H9 (cell line): Measurements from ENCODE around the gene ZRSR2. TPM values are rescaled to one million over a fixed set of nuclear protein-coding genes. Genes with fewer than 3 reads are reported as not detected.

Experiments used
- DNase-seq: peaks from one replicate; pipeline ENCODE4 v3.0.0-alpha.2; 2017
- H2AFZ ChIP-seq: one replicate; pipeline ENCODE4 v1.6.1; 2013; ENCODE audit warnings: mild to moderate bottlenecking, low read length, control low read depth, moderate library complexity
- H2AK5ac ChIP-seq: 2 replicates; pipeline ENCODE4 v1.6.1; 2013; ENCODE audit warnings: low read length, control low read depth, mixed read lengths; ENCODE audit not compliant: insufficient read length
- H2BK120ac ChIP-seq: one replicate; pipeline ENCODE4 v1.6.1; 2013; ENCODE audit warnings: low read depth, mild to moderate bottlenecking, low read length, control low read depth, inconsistent platforms; ENCODE audit not compliant: poor library complexity, severe bottlenecking
- H2BK12ac ChIP-seq: 2 replicates; pipeline ENCODE4 v1.6.1; 2013; ENCODE audit warnings: low read length, control low read depth, mixed read lengths, low read depth; ENCODE audit not compliant: insufficient read length
- H2BK15ac ChIP-seq: 2 replicates; pipeline ENCODE4 v1.6.1; 2013; ENCODE audit warnings: low read depth, low read length, control low read depth
- H2BK20ac ChIP-seq: one replicate; pipeline ENCODE4 v1.6.1; 2013; ENCODE audit warnings: low read depth, mild to moderate bottlenecking, low read length, control low read depth, inconsistent platforms; ENCODE audit not compliant: poor library complexity, severe bottlenecking
- H2BK5ac ChIP-seq: 2 replicates; pipeline ENCODE4 v1.6.1; 2013; ENCODE audit warnings: low read length, control low read depth, mixed read lengths; ENCODE audit not compliant: insufficient read length
- H3K14ac ChIP-seq: 2 replicates; pipeline ENCODE4 v1.6.1; 2013; ENCODE audit warnings: low read length, control low read depth; ENCODE audit not compliant: insufficient read depth
- H3K18ac ChIP-seq: 2 replicates; pipeline ENCODE4 v1.6.1; 2013; ENCODE audit warnings: low read depth, mild to moderate bottlenecking, mixed read lengths, low read length, control low read depth; ENCODE audit not compliant: insufficient read length
- H3K23ac ChIP-seq: 2 replicates; pipeline ENCODE4 v1.6.1; 2013; ENCODE audit warnings: low read length, control low read depth, mixed read lengths, low read depth; ENCODE audit not compliant: insufficient read length
- H3K23me2 ChIP-seq: 2 replicates; pipeline ENCODE4 v1.6.1; 2013; ENCODE audit warnings: low read depth, mild to moderate bottlenecking, mixed read lengths, low read length, control low read depth; ENCODE audit not compliant: insufficient read length, poor library complexity, severe bottlenecking
- H3K27ac ChIP-seq: 2 replicates; pipeline ENCODE4 v1.5.1; 2013; ENCODE audit warnings: low read length, control low read depth, mixed read lengths, low read depth; ENCODE audit not compliant: insufficient read length
- H3K27me3 ChIP-seq: 2 replicates; pipeline ENCODE4 v1.6.1; 2013; ENCODE audit warnings: low read length, control low read depth, inconsistent platforms; ENCODE audit not compliant: insufficient read depth
- H3K4ac ChIP-seq: 2 replicates; pipeline ENCODE4 v1.6.1; 2013; ENCODE audit warnings: low read depth, mild to moderate bottlenecking, control low read depth, inconsistent platforms, low read length, moderate library complexity
- H3K4me1 ChIP-seq: 2 replicates; pipeline ENCODE4 v1.6.1; 2013; ENCODE audit warnings: low read length, control low read depth, inconsistent platforms; ENCODE audit not compliant: insufficient read depth
- H3K4me2 ChIP-seq: 2 replicates; pipeline ENCODE4 v1.6.1; 2013; ENCODE audit warnings: low read length, control low read depth, mixed read lengths; ENCODE audit not compliant: insufficient read length, insufficient read depth
- H3K56ac ChIP-seq: 2 replicates; pipeline ENCODE4 v1.6.1; 2013; ENCODE audit warnings: low read depth, mild to moderate bottlenecking, mixed read lengths, low read length, control low read depth; ENCODE audit not compliant: insufficient read length
- H3K79me1 ChIP-seq: 2 replicates; pipeline ENCODE4 v1.6.1; 2013; ENCODE audit warnings: low read depth, mild to moderate bottlenecking, moderate library complexity, low read length, control low read depth, inconsistent platforms; ENCODE audit not compliant: insufficient read depth, poor library complexity, severe bottlenecking
- H3K79me2 ChIP-seq: 2 replicates; pipeline ENCODE4 v1.6.1; 2013; ENCODE audit warnings: low read length, control low read depth, inconsistent platforms; ENCODE audit not compliant: insufficient read depth
- H3K9ac ChIP-seq: 2 replicates; pipeline ENCODE4 v1.6.1; 2013; ENCODE audit warnings: low read length, control low read depth, mixed read lengths; ENCODE audit not compliant: insufficient read length; ENCODE audit errors: extremely low read depth
- H3K9me3 ChIP-seq: one replicate; pipeline ENCODE4 v1.6.1; 2013; ENCODE audit warnings: low read depth, low read length, inconsistent platforms; ENCODE audit not compliant: control insufficient read depth
- H3T11ph ChIP-seq: one replicate; pipeline ENCODE4 v1.6.1; 2013; ENCODE audit warnings: mild to moderate bottlenecking, low read length, control low read depth, inconsistent platforms
- H4K20me1 ChIP-seq: one replicate; pipeline ENCODE4 v1.6.1; 2013; ENCODE audit not compliant: control insufficient read depth, insufficient read length, insufficient read depth
- H4K5ac ChIP-seq: 2 replicates; pipeline ENCODE4 v1.6.1; 2013; ENCODE audit warnings: low read depth, mild to moderate bottlenecking, mixed read lengths, low read length, control low read depth; ENCODE audit not compliant: insufficient read length
- H4K8ac ChIP-seq: replicated peaks from 2 replicates; pipeline ENCODE4 v1.6.1; 2013; ENCODE audit warnings: low read length, control low read depth, mixed read lengths, low read depth; ENCODE audit not compliant: insufficient read length
- H4K91ac ChIP-seq: 2 replicates; pipeline ENCODE4 v1.6.1; 2013; ENCODE audit warnings: low read depth, mild to moderate bottlenecking, moderate library complexity, mixed read lengths, low read length, control low read depth; ENCODE audit not compliant: insufficient read length
- H3K27ac Mint-ChIP-seq, 3 experiments: 2 replicates in 2 of 3; 3 replicates in 1 of 3; pipeline ENCODE4 v1.8.0; 2020 to 2021; ENCODE audit warnings: mixed read lengths in 3 of 3, mild to moderate bottlenecking in 1 of 3, moderate library complexity in 1 of 3
- H3K27me3 Mint-ChIP-seq: 2 replicates; pipeline ENCODE4 v1.8.0; 2021; ENCODE audit warnings: low read depth, mild to moderate bottlenecking, moderate library complexity, mixed read lengths
- H3K36me3 Mint-ChIP-seq, 3 experiments: 2 replicates in 2 of 3; 3 replicates in 1 of 3; pipeline ENCODE4 v1.8.0; 2020 to 2021; ENCODE audit warnings: low read depth in 3 of 3, mixed read lengths in 3 of 3; ENCODE audit not compliant: insufficient read depth in 1 of 3
- H3K4me1 Mint-ChIP-seq, 2 experiments: 2 replicates each; pipeline ENCODE4 v1.8.0; 2020; ENCODE audit warnings: mixed read lengths in 2 of 2
- H3K4me3 Mint-ChIP-seq, 2 experiments: 2 replicates in 1 of 2; 3 replicates in 1 of 2; pipeline ENCODE4 v1.8.0; 2020 to 2021; ENCODE audit warnings: mild to moderate bottlenecking in 2 of 2, mixed read lengths in 2 of 2, moderate library complexity in 1 of 2
- H3K9me3 Mint-ChIP-seq, 2 experiments: 2 replicates in 1 of 2; 3 replicates in 1 of 2; pipeline ENCODE4 v1.8.0; 2020; ENCODE audit warnings: mild to moderate bottlenecking in 2 of 2, mixed read lengths in 2 of 2, moderate library complexity in 1 of 2
- CTCF ChIP-seq: fragments of 200-600 bp; sonication (generic); conservative IDR thresholded peaks from 3 replicates; pipeline ENCODE4 v1.8.0; 2021; ENCODE audit warnings: antibody characterized with exemption, mild to moderate bottlenecking
- WGBS: extraction: QIAGEN DNeasy Blood & Tissue Kit; methylation state at CpG from one replicate; pipeline ENCODE4 v1.1.7; 2013; ENCODE audit warnings: missing lambda C conversion rate, low lambda C conversion rate, mixed read lengths; ENCODE audit not compliant: insufficient read length; ENCODE audit errors: extremely low coverage; 5-methylcytosine and 5-hydroxymethylcytosine counted together
- total RNA-seq: library from RNA; stranded (reverse); gene quantifications from 2 replicates; pipeline ENCODE4 v1.2.1, GENCODE V29; 2021

The ZRSR2 gene
- total RNA-seq, 1 experiment from 2014 or later = 21.1 TPM

- no peaks in the 10 kb centered on the region for H3K9me3 ChIP-seq
- no peaks in the 10 kb centered on the region for H3K27me3 Mint-ChIP-seq
- H3K4me1 Mint-ChIP-seq = peaks cover 17 to 25% of the 10 kb centered on the region in 2 experiments
- no peak overlapping the region for H4K8ac ChIP-seq
- H2BK120ac ChIP-seq = no peak overlapping the region
- no peak overlapping the region for H2BK15ac ChIP-seq
- H3K27me3 ChIP-seq = no peaks in the 10 kb centered on the region
- no peak overlapping the region for H3K4me3 Mint-ChIP-seq
- H4K20me1 ChIP-seq = no peaks in the 10 kb centered on the region
- H3K14ac ChIP-seq = no peak overlapping the region
- no peak overlapping the region for H3K56ac ChIP-seq
- H3K9ac ChIP-seq = no peak overlapping the region
- DNase-seq = no peak
- no peaks in the 10 kb centered on the region for H3K23me2 ChIP-seq
- H3K23ac ChIP-seq = no peak overlapping the region
- H3K27ac ChIP-seq = no peak overlapping the region
- H2BK12ac ChIP-seq = no peak overlapping the region
- H3K4me1 ChIP-seq = peaks cover 11% of the 10 kb centered on the region; the same call in 1 of the 2 replicates
- peak overlapping the region in 2 of 3 experiments; percentile 11 to 35; a peak in 2 of 7 replicates for H3K27ac Mint-ChIP-seq
- no peak overlapping the region for H2AK5ac ChIP-seq
- H4K91ac ChIP-seq = no peak overlapping the region
- H3T11ph ChIP-seq = no peak overlapping the region
- no peak overlapping the region for H3K18ac ChIP-seq
- no peak overlapping the region for H2BK5ac ChIP-seq
- H3K4me2 ChIP-seq = no peak overlapping the region
- H2BK20ac ChIP-seq = no peak overlapping the region
- no peak overlapping the region for H2AFZ ChIP-seq
- no peaks in the 10 kb centered on the region for H3K79me2 ChIP-seq
- H3K79me1 ChIP-seq = no peaks in the 10 kb centered on the region
- H3K36me3 Mint-ChIP-seq = peaks cover 35 to 63% (median 52%) of the 10 kb centered on the region in 3 experiments
- H4K5ac ChIP-seq = no peak overlapping the region
- no peak overlapping the region for H3K4ac ChIP-seq
- no peaks in the 10 kb centered on the region for H3K9me3 Mint-ChIP-seq
- WGBS = no CpG with 5 or more reads among the region's 14 CpGs
- TF ChIP-seq CTCF = no peak
Observed at GRCh38 chrX:15820106-15821073, 30.1 kb downstream of the ZRSR2 start.
